Right lobe of liver (tissue), 4 donors: Measurements from ENCODE around the gene PDE6G.

Experiments
- POLR2A ChIP-seq: fragments of 450-650 bp; IDR thresholded peaks from one replicate; pipeline ENCODE4 v1.6.1; 2017; ENCODE audit warnings: antibody characterized with exemption, mild to moderate bottlenecking
- TF ChIP-seq, protein P1 (sequence below), 4 donors: fragments of 200-600 bp in 3 of 4; fragments of 450-650 bp in 1 of 4; IDR thresholded peaks; one replicate each; pipeline versions ENCODE4 v1.5.1 to v1.8.0; 2016 to 2022; ENCODE audit warnings: antibody characterized with exemption in 4 of 4, mild to moderate bottlenecking in 2 of 4
- donor health status: DM: no; HTN: no; CAD: no.
- donor health status: DM: no; HTN: no; CAD: no.
- donor health status: DM: no; HTN: yes; CAD: no.

- TF ChIP-seq, protein P1, sequence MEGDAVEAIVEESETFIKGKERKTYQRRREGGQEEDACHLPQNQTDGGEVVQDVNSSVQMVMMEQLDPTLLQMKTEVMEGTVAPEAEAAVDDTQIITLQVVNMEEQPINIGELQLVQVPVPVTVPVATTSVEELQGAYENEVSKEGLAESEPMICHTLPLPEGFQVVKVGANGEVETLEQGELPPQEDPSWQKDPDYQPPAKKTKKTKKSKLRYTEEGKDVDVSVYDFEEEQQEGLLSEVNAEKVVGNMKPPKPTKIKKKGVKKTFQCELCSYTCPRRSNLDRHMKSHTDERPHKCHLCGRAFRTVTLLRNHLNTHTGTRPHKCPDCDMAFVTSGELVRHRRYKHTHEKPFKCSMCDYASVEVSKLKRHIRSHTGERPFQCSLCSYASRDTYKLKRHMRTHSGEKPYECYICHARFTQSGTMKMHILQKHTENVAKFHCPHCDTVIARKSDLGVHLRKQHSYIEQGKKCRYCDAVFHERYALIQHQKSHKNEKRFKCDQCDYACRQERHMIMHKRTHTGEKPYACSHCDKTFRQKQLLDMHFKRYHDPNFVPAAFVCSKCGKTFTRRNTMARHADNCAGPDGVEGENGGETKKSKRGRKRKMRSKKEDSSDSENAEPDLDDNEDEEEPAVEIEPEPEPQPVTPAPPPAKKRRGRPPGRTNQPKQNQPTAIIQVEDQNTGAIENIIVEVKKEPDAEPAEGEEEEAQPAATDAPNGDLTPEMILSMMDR (IDR thresholded peaks at IDR 0.05) = no peak
- no peak for TF ChIP-seq POLR2A
Observed at GRCh38 chr17:81683208-81683583, 26.9 kb upstream of the PDE6G start.
